Keratinocyte (primary cell): ENCODE results near the gene TMC2. TPM values are rescaled to one million over a fixed set of nuclear protein-coding genes. Genes with fewer than 3 reads are reported as not detected.

Experiments used
- DNase-seq: peaks from one replicate; pipeline ENCODE4 v3.0.0-alpha.2; 2011; ENCODE audit warnings: low read depth, missing footprints, low spot score
- FAIRE-seq: peaks from 2 replicates; lab custom pipeline; 2011; peaks lifted over from hg19 to GRCh38; lab: Jason Lieb, UNC
- H2AFZ ChIP-seq: 2 replicates; pipeline ENCODE4 v1.6.0; 2012; ENCODE audit warnings: low read length, control low read depth, inconsistent platforms; ENCODE audit not compliant: control insufficient read depth
- H3K27ac ChIP-seq: 2 replicates; pipeline ENCODE4 v1.5.1; 2011; ENCODE audit warnings: low read length; ENCODE audit not compliant: control insufficient read depth, insufficient read depth
- H3K27me3 ChIP-seq: 3 replicates; pipeline ENCODE4 v1.6.0; 2011; ENCODE audit warnings: low read length; ENCODE audit not compliant: control insufficient read depth, insufficient read depth; ENCODE audit errors: extremely low read depth
- H3K36me3 ChIP-seq, 2 experiments: 2 replicates in 1 of 2; 3 replicates in 1 of 2; pipeline ENCODE4 v1.5.1; 2011; ENCODE audit warnings: low read length in 2 of 2, mild to moderate bottlenecking in 1 of 2; ENCODE audit not compliant: control insufficient read depth in 2 of 2, insufficient read depth in 2 of 2; ENCODE audit errors: extremely low read depth in 1 of 2
- H3K4me1 ChIP-seq: 3 replicates; pipeline ENCODE4 v1.5.1; 2011; ENCODE audit warnings: low read length; ENCODE audit not compliant: control insufficient read depth, insufficient read depth; ENCODE audit errors: extremely low read depth
- H3K4me2 ChIP-seq: 3 replicates; pipeline ENCODE4 v1.6.0; 2011; ENCODE audit warnings: low read depth, low read length; ENCODE audit not compliant: control insufficient read depth, insufficient read depth; ENCODE audit errors: extremely low read depth
- H3K4me3 ChIP-seq, 3 experiments: fragments of 200-600 bp in 1 of 3; sonication (generic) in 1 of 3; 2 replicates in 2 of 3; 3 replicates in 1 of 3; pipeline ENCODE4 v1.5.1; 2011 to 2016; ENCODE audit warnings: low read length in 3 of 3, mild to moderate bottlenecking in 3 of 3, control low read depth in 2 of 3, inconsistent platforms in 1 of 3, low read depth in 1 of 3, mixed read lengths in 1 of 3, mixed run types in 1 of 3, moderate library complexity in 1 of 3; ENCODE audit not compliant: control insufficient read depth in 2 of 3, insufficient read depth in 2 of 3; ENCODE audit errors: extremely low read depth in 1 of 3
- H3K79me2 ChIP-seq: 2 replicates; pipeline ENCODE4 v1.6.0; 2012; ENCODE audit warnings: low read length; ENCODE audit not compliant: control insufficient read depth, insufficient read depth
- H3K9ac ChIP-seq: 3 replicates; pipeline ENCODE4 v1.6.0; 2011; ENCODE audit warnings: low read length; ENCODE audit not compliant: control insufficient read depth, insufficient read depth; ENCODE audit errors: extremely low read depth
- H3K9me1 ChIP-seq: 3 replicates; pipeline ENCODE4 v1.6.0; 2011; ENCODE audit warnings: low read length; ENCODE audit not compliant: control insufficient read depth, insufficient read depth; ENCODE audit errors: extremely low read depth
- H3K9me3 ChIP-seq: 2 replicates; pipeline ENCODE4 v1.5.1; 2012; ENCODE audit warnings: low read depth, low read length; ENCODE audit not compliant: control insufficient read depth
- H4K20me1 ChIP-seq: 3 replicates; pipeline ENCODE4 v1.6.0; 2011; ENCODE audit warnings: low read length; ENCODE audit not compliant: control insufficient read depth, insufficient read depth; ENCODE audit errors: extremely low read depth
- EZH2 ChIP-seq: IDR thresholded peaks from one replicate; pipeline ENCODE4 v1.6.1; 2012; ENCODE audit warnings: inconsistent platforms, mild to moderate bottlenecking, low read length, moderate library complexity
- dilution Hi-C: fragments of 300-500 bp; cut with MboI; formaldehyde crosslinking; loops from one replicate; pipeline ENCODE4 v1.7.0; 2020; ENCODE audit warnings: low sequenced_read_pairs; ENCODE audit not compliant: extremely low pct_ligation_motif_present
- polyA plus RNA-seq, 5 experiments: library from polyadenylated mRNA; depleted of rRNA in 3 of 5; stranded (reverse) in 3 of 5; stranded (forward) in 1 of 5; unstranded in 1 of 5; fragments of >200 nt; gene quantifications; 1 replicate in 1 of 5; 2 replicates in 3 of 5; 3 replicates in 1 of 5; pipeline versions ENCODE4 v1.2.1 to v1.2.3, GENCODE V29; 2011 to 2012; ENCODE audit warnings: missing spikeins in 2 of 5, low read depth in 1 of 5, low replicate concordance in 1 of 5
- TF ChIP-seq, protein P1 (sequence below), 3 experiments: IDR thresholded peaks in 1 of 3; conservative IDR thresholded peaks in 1 of 3; optimal IDR thresholded peaks in 1 of 3; 2 replicates in 2 of 3; 3 replicates in 1 of 3; pipeline versions ENCODE3 to v1.5.1; 2011; ENCODE audit warnings: low read length in 3 of 3, mild to moderate bottlenecking in 3 of 3, moderate library complexity in 2 of 3, control low read depth in 1 of 3, inconsistent platforms in 1 of 3; ENCODE audit not compliant: insufficient read depth in 2 of 3; ENCODE audit errors: extremely low read depth in 1 of 3

TMC2 gene
- polyA plus RNA-seq, 1 donor (not counting 4 experiments of a cell fraction or from before 2014, with no cell fraction given), result not detected

DNA sequence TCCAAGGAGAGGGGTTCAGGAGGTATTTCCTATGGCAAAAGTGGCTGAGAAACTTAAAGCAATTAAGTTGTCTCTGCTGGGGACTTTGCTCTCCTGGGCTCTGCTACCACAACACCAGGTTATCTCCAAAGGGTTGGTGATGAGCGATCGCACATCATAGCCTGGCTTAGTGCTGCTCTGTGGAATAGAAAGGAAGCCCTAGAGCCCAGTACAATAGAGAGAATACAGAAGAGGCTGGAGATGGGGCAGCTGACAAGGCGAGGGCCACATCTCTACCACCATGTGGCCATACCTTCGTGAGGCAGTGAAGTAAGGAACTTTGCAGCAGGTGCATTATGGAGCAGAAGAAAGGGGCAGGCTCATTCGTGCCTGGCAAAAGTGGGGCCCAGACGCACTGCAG, 8.6 kb upstream of the TMC2 start:
- Histone ChIP-seq H3K9ac (no peak overlapping the region), H3K79me2 (no peaks in the 10 kb centered on the region), H3K27ac (no peak overlapping the region), H3K9me1 (no peaks in the 10 kb centered on the region), H3K4me3 (no peak overlapping the region), H3K4me2 (no peak overlapping the region), H2AFZ (no peak overlapping the region), H3K27me3 (peaks cover 18% of the 10 kb centered on the region), H3K4me1 (no peaks in the 10 kb centered on the region), H3K9me3 (no peaks in the 10 kb centered on the region), H3K36me3 (no peaks in the 10 kb centered on the region), H4K20me1 (no peaks in the 10 kb centered on the region)
- dilution Hi-C loops, result no loop called here
- FAIRE-seq, result no peak
- no peak for TF ChIP-seq EZH2
- TF ChIP-seq, protein P1, sequence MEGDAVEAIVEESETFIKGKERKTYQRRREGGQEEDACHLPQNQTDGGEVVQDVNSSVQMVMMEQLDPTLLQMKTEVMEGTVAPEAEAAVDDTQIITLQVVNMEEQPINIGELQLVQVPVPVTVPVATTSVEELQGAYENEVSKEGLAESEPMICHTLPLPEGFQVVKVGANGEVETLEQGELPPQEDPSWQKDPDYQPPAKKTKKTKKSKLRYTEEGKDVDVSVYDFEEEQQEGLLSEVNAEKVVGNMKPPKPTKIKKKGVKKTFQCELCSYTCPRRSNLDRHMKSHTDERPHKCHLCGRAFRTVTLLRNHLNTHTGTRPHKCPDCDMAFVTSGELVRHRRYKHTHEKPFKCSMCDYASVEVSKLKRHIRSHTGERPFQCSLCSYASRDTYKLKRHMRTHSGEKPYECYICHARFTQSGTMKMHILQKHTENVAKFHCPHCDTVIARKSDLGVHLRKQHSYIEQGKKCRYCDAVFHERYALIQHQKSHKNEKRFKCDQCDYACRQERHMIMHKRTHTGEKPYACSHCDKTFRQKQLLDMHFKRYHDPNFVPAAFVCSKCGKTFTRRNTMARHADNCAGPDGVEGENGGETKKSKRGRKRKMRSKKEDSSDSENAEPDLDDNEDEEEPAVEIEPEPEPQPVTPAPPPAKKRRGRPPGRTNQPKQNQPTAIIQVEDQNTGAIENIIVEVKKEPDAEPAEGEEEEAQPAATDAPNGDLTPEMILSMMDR (optimal IDR thresholded peaks at IDR 0.05 in 1 of 3, IDR thresholded peaks at IDR 0.05 in 1 of 3, conservative IDR thresholded peaks at IDR 0.05 in 1 of 3; ENCODE audit: extremely low read depth in 1 of 3, insufficient read depth in 2 of 3, low read length in 3 of 3), result no peak
- no peak for DNase-seq

- H3K4me3 ChIP-seq, result no peak overlapping the region
- DNase-seq, result no peak
- H3K9ac ChIP-seq, result no peak overlapping the region
- H3K79me2 ChIP-seq, result no peaks in the 10 kb centered on the region
- no peaks in the 10 kb centered on the region for H3K9me1 ChIP-seq
- TF ChIP-seq, protein P1 (optimal IDR thresholded peaks at IDR 0.05 in 1 of 3, IDR thresholded peaks at IDR 0.05 in 1 of 3, conservative IDR thresholded peaks at IDR 0.05 in 1 of 3; ENCODE audit: extremely low read depth in 1 of 3, insufficient read depth in 2 of 3, low read length in 3 of 3), result no peak
- no peak for TF ChIP-seq EZH2
- H3K9me3 ChIP-seq, result no peaks in the 10 kb centered on the region
- no peak overlapping the region for H3K27ac ChIP-seq
- H2AFZ ChIP-seq, result no peak overlapping the region
- no peaks in the 10 kb centered on the region for H3K36me3 ChIP-seq
- H4K20me1 ChIP-seq, result no peaks in the 10 kb centered on the region
- dilution Hi-C loops, result no loop called here
- FAIRE-seq, result no peak
- no peaks in the 10 kb centered on the region for H3K4me1 ChIP-seq
- H3K27me3 ChIP-seq, result peaks cover 28% of the 10 kb centered on the region
- no peak overlapping the region for H3K4me2 ChIP-seq
Observed at GRCh38 chr20:2528671-2529271, 7.6 kb upstream of the TMC2 start.
